Prostate gland (tissue), 2 donors: ENCODE data around the gene GATA1. TPM values are rescaled to one million over a fixed set of nuclear protein-coding genes. Genes with fewer than 3 reads are reported as not detected.

Experiments
- DNase-seq: peaks from one replicate; pipeline ENCODE4 v3.0.0-alpha.2; 2019; ENCODE audit warnings: low spot score
- H3K27ac ChIP-seq, 2 donors: fragments of 200-600 bp; sonication (generic); 2 replicates each; pipeline ENCODE4 v1.5.1; 2017 to 2019
- H3K27me3 ChIP-seq: fragments of 200-600 bp; sonication (generic); replicated peaks from 2 replicates; pipeline ENCODE4 v1.5.1; 2019; ENCODE audit not compliant: insufficient read depth
- H3K36me3 ChIP-seq, 2 donors: fragments of 200-600 bp; sonication (generic); 1 replicate in 1 of 2; 2 replicates in 1 of 2; pipeline versions ENCODE4 v1.5.1 to v1.8.1; 2017 to 2019
- H3K4me1 ChIP-seq: fragments of 200-600 bp; sonication (generic); replicated peaks from 2 replicates; pipeline ENCODE4 v1.5.1; 2019
- H3K4me3 ChIP-seq, 2 donors: fragments of 200-600 bp; sonication (generic); 2 replicates each; pipeline ENCODE4 v1.5.1; 2017 to 2019
- H3K9me3 ChIP-seq: fragments of 200-600 bp; sonication (generic); 2 replicates; pipeline ENCODE4 v1.5.1; 2017
- POLR2A ChIP-seq: fragments of 450-650 bp; IDR thresholded peaks from one replicate; pipeline ENCODE4 v1.6.1; 2016; ENCODE audit warnings: antibody characterized with exemption, mild to moderate bottlenecking
- POLR2AphosphoS5 ChIP-seq: sonication (generic); formaldehyde crosslinking; IDR thresholded peaks from one replicate; pipeline ENCODE4 v1.6.1; 2017; ENCODE audit warnings: antibody characterized with exemption
- WGBS: methylation state at CpG from one replicate; pipeline ENCODE4 v1.1.5; 2018; 5-methylcytosine and 5-hydroxymethylcytosine counted together
- intact Hi-C: fragments of 100-400 bp; cut with DNase I; formaldehyde crosslinking; loops from one replicate; pipeline ENCODE4 v1.14.2; 2022
- total RNA-seq, 2 donors: library from RNA; depleted of rRNA; stranded (reverse); fragments of >200 nt; gene quantifications; one replicate each; pipeline ENCODE4 v1.1.0, GENCODE V29; 2016
- TF ChIP-seq, protein P1 (sequence below), 4 experiments: fragments of 200-600 bp in 2 of 4; fragments of 450-650 bp in 2 of 4; sonication (generic) in 2 of 4; IDR thresholded peaks; 1 replicate in 3 of 4; 2 replicates in 1 of 4; pipeline ENCODE4 v1.5.1; 2016 to 2019; ENCODE audit warnings: antibody characterized with exemption in 4 of 4, mild to moderate bottlenecking in 2 of 4, moderate library complexity in 2 of 4

The GATA1 gene
- total RNA-seq, 2 donors from 2014 or later: not detected

DNA sequence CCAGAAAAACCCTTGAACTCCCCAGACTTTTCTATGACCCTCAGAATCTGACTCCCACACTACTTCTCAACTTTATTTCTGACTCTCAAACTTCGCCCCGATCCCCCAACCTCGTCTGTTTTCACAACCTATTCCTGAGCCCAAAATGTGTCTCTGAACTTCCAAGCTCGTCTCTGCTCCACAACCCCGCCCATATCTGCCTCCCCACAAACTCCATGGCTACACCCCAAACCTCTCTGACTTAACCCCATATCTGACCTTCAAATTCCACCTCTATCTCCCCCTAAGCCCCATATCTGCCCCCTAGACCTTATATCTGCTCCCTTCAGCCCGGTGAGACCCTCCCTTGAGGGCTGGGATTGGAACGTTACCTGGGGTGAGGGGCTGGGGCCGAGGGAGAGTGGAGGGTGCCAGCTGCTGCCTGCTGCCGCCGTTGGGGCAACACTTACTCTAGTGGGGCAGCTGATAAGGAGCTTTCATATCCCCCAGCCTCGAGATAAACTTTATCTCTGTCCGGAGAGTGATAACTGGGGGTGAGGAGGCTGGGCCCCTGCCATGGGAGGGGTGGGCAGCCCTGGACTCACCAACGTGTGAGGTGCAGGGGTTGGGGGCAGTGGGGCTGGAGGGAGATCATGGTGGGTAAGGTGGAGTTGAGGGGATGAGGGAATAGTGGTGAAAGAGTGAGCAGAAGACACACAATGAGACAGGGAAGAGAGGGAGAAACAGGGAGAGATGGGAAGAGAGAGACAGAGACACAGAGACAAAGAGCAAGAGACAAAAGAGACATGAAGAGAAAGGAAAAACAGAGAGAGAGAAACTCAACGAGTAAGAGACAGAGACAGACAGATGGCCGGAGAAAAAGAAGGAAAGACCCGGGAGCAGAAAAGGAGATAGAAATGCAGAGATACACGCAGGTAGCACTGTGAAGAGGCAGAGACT lies 1.4 kb downstream of the GATA1 start:
- no peaks in the 10 kb centered on the region for H3K9me3 ChIP-seq
- intact Hi-C loops: no loop called here
- H3K4me1 ChIP-seq: no peaks in the 10 kb centered on the region
- TF ChIP-seq POLR2AphosphoS5 (no peak), POLR2A (no peak)
- TF ChIP-seq, protein P1, sequence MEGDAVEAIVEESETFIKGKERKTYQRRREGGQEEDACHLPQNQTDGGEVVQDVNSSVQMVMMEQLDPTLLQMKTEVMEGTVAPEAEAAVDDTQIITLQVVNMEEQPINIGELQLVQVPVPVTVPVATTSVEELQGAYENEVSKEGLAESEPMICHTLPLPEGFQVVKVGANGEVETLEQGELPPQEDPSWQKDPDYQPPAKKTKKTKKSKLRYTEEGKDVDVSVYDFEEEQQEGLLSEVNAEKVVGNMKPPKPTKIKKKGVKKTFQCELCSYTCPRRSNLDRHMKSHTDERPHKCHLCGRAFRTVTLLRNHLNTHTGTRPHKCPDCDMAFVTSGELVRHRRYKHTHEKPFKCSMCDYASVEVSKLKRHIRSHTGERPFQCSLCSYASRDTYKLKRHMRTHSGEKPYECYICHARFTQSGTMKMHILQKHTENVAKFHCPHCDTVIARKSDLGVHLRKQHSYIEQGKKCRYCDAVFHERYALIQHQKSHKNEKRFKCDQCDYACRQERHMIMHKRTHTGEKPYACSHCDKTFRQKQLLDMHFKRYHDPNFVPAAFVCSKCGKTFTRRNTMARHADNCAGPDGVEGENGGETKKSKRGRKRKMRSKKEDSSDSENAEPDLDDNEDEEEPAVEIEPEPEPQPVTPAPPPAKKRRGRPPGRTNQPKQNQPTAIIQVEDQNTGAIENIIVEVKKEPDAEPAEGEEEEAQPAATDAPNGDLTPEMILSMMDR (IDR thresholded peaks at IDR 0.05): no peak
- 55% methylated on average over 17 of the region's 17 CpGs for WGBS
- no peak overlapping the region for H3K27ac ChIP-seq
- H3K27me3 ChIP-seq: no peaks in the 10 kb centered on the region
- no peaks in the 10 kb centered on the region for H3K36me3 ChIP-seq
- no peak for DNase-seq
- no peak overlapping the region for H3K4me3 ChIP-seq

DNA sequence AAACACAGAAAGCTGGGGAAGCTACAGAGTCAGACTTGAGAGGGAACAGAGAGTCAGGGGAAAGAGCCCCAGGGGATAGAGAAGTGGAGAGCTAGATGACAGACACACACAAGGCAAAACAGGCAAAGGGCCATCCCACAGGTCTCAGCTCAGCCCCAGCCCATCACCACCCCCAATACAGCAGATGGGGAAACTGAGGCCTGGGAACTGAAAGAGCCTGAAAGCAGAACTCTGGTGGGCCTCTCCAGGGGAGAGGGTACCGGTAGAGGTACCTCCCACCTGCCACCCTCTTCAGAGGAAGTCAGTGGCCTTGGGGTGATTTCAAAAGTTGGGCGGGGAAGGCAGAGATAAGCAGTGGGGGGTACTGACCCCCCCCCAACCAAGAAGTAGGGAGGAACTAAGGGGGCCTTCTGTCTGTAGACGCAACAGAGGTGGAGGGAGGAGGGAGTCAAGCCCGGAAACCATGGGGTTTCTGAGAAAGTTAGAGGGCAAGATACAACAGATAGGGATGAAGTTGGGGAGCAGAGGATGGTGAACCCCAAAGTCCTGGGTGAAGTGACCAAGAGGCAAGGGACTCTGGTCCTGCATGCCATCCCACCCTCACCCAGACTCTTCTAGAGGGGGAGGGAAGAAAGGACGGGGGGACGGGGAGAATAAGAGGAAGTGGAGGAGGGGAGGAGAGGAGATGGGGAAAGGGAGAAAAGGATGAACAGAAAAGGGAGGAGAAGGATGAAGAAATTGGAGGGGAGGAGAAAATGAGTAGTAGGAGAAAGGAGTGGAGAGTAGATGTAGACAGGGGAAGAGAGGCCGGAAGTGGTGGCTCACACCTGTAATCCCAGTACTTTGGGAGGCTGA lies 3.2 kb downstream of the GATA1 start:
- Histone ChIP-seq H3K4me3 (no peak overlapping the region), H3K36me3 (no peaks in the 10 kb centered on the region), H3K27me3 (no peaks in the 10 kb centered on the region), H3K4me1 (no peaks in the 10 kb centered on the region), H3K9me3 (no peaks in the 10 kb centered on the region), H3K27ac (no peak overlapping the region)
- TF ChIP-seq, protein P1 (IDR thresholded peaks at IDR 0.05): no peak
- TF ChIP-seq POLR2A (no peak), POLR2AphosphoS5 (no peak)
- 59% methylated on average over 5 of the region's 7 CpGs for WGBS
- no peak for DNase-seq
- intact Hi-C loops: no loop called here

DNA sequence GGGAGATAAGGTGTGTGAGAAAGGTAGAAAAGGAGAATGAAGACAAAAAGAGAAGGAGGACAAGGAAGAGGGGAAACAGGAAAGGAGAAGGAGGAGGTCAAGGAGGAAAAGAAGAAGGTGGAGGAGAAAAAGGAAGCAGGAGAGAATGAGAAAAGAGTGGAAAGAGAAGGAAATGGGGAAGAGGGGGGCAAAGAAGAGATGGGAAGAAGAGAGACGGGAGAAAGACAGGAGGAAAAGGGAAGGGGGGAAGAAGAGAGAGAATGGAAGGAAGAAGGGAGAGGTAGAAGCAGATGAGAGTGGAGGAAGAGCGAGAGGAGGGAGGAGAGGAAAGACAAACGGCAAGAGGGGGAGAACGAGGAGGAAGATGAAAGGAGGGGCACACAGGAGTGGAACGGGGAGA lies 4.1 kb downstream of the GATA1 start:
- no peak overlapping the region for H3K27ac ChIP-seq
- WGBS: 35% methylated on average over 5 of the region's 5 CpGs
- TF ChIP-seq, protein P1 (IDR thresholded peaks at IDR 0.05): no peak
- no peak for TF ChIP-seq POLR2A
- no peak for TF ChIP-seq POLR2AphosphoS5
- no peaks in the 10 kb centered on the region for H3K36me3 ChIP-seq
- intact Hi-C loops: no loop called here
- H3K9me3 ChIP-seq: no peaks in the 10 kb centered on the region
- no peak overlapping the region for H3K4me3 ChIP-seq
- no peaks in the 10 kb centered on the region for H3K4me1 ChIP-seq
- no peaks in the 10 kb centered on the region for H3K27me3 ChIP-seq
- no peak for DNase-seq

DNA sequence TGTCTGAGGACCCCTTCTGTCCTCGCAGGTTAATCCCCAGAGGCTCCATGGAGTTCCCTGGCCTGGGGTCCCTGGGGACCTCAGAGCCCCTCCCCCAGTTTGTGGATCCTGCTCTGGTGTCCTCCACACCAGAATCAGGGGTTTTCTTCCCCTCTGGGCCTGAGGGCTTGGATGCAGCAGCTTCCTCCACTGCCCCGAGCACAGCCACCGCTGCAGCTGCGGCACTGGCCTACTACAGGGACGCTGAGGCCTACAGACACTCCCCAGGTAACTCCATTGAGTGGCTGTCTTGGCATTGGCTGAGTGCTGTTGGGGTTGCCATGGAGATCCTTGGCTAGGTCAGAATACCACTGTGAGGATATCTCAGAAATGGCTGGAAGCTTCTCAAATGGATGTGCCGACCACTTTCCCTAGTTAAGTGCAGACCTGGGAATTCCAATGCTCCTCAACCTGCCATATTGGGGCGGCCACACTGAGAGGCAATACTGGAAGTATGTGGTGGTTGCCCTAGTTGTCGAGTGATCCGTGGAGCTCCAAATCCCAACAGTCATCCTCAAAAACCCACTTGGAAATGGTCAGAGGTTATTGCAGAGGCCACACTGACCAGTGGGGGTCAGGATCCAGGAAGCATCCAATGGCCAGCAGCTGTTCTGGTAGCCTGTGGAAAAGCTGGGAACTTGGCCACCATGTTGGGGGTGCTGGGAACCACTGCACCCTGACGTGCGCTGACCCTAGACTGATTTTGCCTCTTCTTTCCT lies 4.9 kb downstream of the GATA1 start:
- no peak for DNase-seq
- no peaks in the 10 kb centered on the region for H3K4me1 ChIP-seq
- H3K36me3 ChIP-seq: no peaks in the 10 kb centered on the region
- no peak for TF ChIP-seq POLR2A
- TF ChIP-seq, protein P1 (IDR thresholded peaks at IDR 0.05): no peak
- TF ChIP-seq POLR2AphosphoS5: no peak
- H3K27ac ChIP-seq: no peak overlapping the region
- H3K27me3 ChIP-seq: no peaks in the 10 kb centered on the region
- intact Hi-C loops: no loop called here
- no peak overlapping the region for H3K4me3 ChIP-seq
- no peaks in the 10 kb centered on the region for H3K9me3 ChIP-seq
- WGBS: 78% methylated on average over 7 of the region's 11 CpGs
